H1 (cell line): ENCODE results near the gene NKIRAS2.

ENCODE experiments used
- EZH2 ChIP-seq: fragments of 200-600 bp; sonication (generic); IDR thresholded peaks from 2 replicates; pipeline ENCODE4 v1.7.1; 2012; ENCODE audit warnings: low read depth, mild to moderate bottlenecking, moderate library complexity, low read length, inconsistent platforms; ENCODE audit not compliant: severe bottlenecking
- POLR2A ChIP-seq, 2 experiments: IDR thresholded peaks; 1 replicate in 1 of 2; 2 replicates in 1 of 2; pipeline ENCODE4 v1.6.1; 2011; ENCODE audit warnings: low read depth in 2 of 2, low read length in 2 of 2, mild to moderate bottlenecking in 2 of 2; ENCODE audit errors: control extremely low read depth in 1 of 2

GRCh38 chr17:42025936-42026335, 6.0 kb downstream of the NKIRAS2 start:
- TF ChIP-seq POLR2A (IDR thresholded peaks at IDR 0.05; ENCODE audit: control extremely low read depth in 1 of 2, low read depth in 2 of 2, low read length in 2 of 2) (no peak), EZH2 (no peak)
